Activated CD4-positive, CD25-positive, alpha-beta regulatory T cell treated with anti-CD3 and anti-CD28 coated beads, Interleukin-2, amount 50 U/mL, for 16 hours (primary cell): Measurements from ENCODE around the gene EXOC6B.
"Not testable (repeated sequence)": the region's sequence is repeated elsewhere in the genome, so short reads cannot be mapped to it uniquely, and the experiment has no call there.

ENCODE experiments used
- DNase-seq: peaks from one replicate; pipeline ENCODE4 v3.0.0-alpha.2; 2020; ENCODE audit warnings: low read depth, low spot score

The EXOC6B gene

GRCh38 chr2:72612614-72613160 lies 213.1 kb downstream of the EXOC6B start:
- no peak for DNase-seq

- no peak for DNase-seq
These were observed 218.6 kb downstream of the EXOC6B start for GRCh38 chr2:72607189-72607588.

- DNase-seq = no peak
These were observed 219.9 kb downstream of the EXOC6B start for GRCh38 chr2:72605836-72606442.

- DNase-seq = no peak
These were observed 221.4 kb downstream of the EXOC6B start for GRCh38 chr2:72604468-72604867.

GRCh38 chr2:72603481-72603880 lies 222.4 kb downstream of the EXOC6B start:
- no peak for DNase-seq

- no peak for DNase-seq
These were observed 223.1 kb downstream of the EXOC6B start for GRCh38 chr2:72602711-72603110.

GRCh38 chr2:72602095-72602494 lies 223.7 kb downstream of the EXOC6B start:
- no peak for DNase-seq

- not testable (repeated sequence) for DNase-seq
These were observed 242.0 kb downstream of the EXOC6B start for GRCh38 chr2:72583836-72584235.

- DNase-seq = no peak
These were observed 242.5 kb downstream of the EXOC6B start for GRCh38 chr2:72583376-72583775.

GRCh38 chr2:72581560-72582181 lies 244.2 kb downstream of the EXOC6B start:
- no peak for DNase-seq

GRCh38 chr2:72579591-72580180 lies 246.1 kb downstream of the EXOC6B start:
- DNase-seq = no peak

GRCh38 chr2:72576861-72577260 lies 249.0 kb downstream of the EXOC6B start:
- no peak for DNase-seq

- DNase-seq = no peak
These were observed 249.4 kb downstream of the EXOC6B start for GRCh38 chr2:72576459-72576858.

- DNase-seq = no peak
These were observed 250.9 kb downstream of the EXOC6B start for GRCh38 chr2:72574886-72575285.

- DNase-seq = no peak
These were observed 252.6 kb downstream of the EXOC6B start for GRCh38 chr2:72573232-72573631.

GRCh38 chr2:72572501-72572900 lies 253.3 kb downstream of the EXOC6B start:
- DNase-seq = no peak

- DNase-seq = no peak
These were observed 255.4 kb downstream of the EXOC6B start for GRCh38 chr2:72570413-72570812.

GRCh38 chr2:72562451-72563153 lies 263.2 kb downstream of the EXOC6B start:
- DNase-seq = no peak

- no peak for DNase-seq
These were observed 264.1 kb downstream of the EXOC6B start for GRCh38 chr2:72561621-72562318.

GRCh38 chr2:72555943-72556342 lies 269.9 kb downstream of the EXOC6B start:
- no peak for DNase-seq

- not testable (repeated sequence) for DNase-seq
These were observed 270.5 kb downstream of the EXOC6B start for GRCh38 chr2:72555363-72555762.

GRCh38 chr2:72554910-72555309 lies 270.9 kb downstream of the EXOC6B start:
- not testable (repeated sequence) for DNase-seq
